Stimulated activated CD4-positive, alpha-beta T cell treated with anti-CD3 and anti-CD28 coated beads, TNF-alpha, amount 100 ng/mL, for 24 hours (primary cell): ENCODE results near the gene TSPAN9.

Experiments
- DNase-seq, 3 experiments: peaks; one replicate each; pipeline ENCODE4 v3.0.0-alpha.2; 2020; ENCODE audit warnings: low read depth in 3 of 3

TSPAN9 gene

DNA sequence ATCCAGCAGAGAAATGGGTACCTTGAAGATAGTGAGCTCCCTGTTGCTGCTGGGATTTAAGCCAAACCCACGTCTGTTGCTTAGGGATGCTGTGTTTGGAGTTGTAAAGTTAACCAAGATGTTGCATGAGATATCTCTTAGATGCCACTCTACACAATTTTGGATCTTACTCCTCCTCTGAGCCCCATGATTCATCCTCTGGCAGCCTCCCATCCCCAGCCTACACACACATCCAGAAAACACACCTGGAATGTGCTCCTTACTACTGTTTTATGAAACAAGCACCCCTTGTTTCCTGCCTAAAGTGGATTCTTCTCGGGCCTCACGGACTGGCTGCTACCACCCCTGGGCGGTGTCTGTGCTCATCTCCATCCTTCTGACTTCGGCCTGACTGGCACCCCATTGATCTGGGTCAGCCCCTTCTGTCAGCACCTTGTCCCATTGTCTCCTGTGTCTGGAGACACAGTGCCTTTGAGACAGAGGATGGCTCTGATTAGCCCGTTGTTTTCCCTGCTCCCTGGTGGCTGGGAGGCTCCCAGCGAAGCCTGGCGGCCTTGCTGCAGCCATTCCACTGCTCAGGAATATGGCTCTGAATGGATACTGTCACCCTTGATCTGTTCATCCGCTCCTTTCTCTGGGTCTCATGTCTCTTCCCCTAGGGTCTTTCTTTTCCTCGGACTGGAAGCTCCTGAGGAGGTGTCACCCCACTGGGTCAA lies 24.3 kb downstream of the TSPAN9 start:
- no peak for DNase-seq

DNA sequence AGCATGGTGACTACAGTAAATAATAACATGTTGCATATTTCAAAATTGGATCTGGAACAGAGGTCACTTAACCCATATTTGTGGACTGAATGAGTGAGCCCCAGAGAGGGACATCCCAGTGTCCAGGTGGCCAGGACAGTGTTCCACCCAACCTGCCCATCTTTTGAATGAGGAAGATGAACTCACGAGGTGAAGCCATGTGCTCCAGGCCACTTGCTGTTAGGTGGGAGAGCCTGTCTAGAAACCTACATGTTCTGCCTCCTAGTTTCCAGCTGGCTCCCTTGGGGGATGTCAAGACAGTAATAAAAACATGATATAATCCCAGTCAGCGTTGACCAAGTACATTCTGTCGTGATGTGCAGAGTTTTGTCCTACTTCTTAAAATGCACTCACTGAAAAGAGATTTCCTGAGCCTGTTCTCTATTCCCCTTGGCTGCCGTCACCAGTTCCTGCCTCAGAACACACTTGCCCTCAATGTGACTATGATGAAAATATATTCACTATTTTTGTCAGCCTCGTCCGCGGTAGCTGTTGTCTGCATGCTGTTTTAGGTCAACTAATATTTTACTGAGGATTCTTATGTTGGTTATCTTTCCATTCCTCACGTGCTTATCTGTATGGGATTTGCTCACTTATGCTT lies 25.7 kb downstream of the TSPAN9 start:
- DNase-seq = no peak

DNA sequence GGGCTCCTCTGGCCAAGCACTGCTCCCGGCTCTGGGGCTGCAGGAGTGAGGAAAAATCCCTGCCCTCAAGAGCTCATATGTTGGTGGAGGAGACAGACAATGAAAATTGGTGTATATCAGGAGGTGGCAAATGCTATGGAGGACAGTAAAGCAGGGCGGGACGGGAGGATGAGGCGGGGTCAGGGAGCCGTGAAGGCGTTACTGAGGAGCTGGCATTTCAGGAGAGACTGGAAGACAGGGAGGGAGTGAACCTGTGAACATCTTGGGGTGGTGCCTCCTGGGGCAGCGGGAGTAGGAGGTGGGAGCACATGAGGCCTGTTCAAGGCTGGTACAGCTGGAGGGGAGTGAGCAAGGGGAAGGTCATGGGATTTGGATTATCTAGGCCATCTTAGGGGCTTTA lies 26.6 kb downstream of the TSPAN9 start:
- no peak for DNase-seq

DNA sequence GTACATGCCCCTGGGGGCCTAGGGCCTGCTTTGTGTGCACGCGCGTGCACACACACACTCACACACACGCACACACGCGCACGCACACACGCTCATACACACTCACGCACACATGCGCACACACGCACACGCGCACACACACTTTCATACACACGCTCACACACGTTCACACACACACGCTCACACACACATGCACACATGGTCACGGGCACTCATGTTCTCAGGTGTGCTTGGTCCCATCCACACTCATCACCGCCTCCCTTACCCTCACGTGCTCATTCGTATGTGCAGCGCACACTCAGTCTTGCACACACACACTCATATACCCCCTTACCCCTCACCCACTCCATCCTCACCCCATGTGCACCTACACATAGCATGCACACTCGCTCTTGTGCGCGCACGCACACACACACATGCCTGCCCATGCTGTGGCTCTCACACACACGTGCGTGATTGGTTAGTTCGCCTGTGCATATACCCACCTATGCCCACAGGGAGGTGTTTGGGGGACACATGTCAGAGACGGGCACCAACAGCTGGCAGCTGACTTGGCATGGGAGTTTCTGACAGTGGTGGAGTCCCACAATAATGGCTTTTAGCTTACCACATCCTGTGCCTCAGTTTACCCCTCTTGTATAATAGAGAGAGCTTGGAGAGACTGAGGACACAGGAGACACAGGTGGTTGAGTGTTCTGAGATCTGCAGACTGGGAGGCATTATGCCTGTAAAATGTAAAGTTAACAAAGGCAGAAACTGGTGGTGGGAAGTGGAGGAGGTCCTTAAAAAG lies 28.7 kb downstream of the TSPAN9 start:
- DNase-seq = no peak

DNA sequence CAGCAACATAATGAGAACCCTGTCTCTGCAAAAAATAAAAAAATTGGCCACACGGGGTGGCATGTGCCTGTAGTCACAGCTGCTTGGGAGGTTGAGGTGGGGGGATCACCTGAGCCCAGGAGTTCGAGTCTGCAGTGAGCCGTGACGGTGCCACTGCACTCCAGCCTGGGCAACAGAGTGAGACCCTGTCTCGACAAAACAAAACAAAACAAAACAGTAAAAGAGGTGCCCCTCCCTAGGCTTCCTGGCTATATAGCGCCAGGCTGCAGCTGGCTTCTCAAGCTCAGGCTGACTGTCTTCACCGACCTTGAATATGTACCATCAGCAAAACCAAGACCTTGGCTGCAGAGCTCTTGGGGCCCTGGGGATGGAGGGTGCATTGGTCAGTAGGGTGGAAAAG lies 29.4 kb downstream of the TSPAN9 start:
- DNase-seq = no peak

DNA sequence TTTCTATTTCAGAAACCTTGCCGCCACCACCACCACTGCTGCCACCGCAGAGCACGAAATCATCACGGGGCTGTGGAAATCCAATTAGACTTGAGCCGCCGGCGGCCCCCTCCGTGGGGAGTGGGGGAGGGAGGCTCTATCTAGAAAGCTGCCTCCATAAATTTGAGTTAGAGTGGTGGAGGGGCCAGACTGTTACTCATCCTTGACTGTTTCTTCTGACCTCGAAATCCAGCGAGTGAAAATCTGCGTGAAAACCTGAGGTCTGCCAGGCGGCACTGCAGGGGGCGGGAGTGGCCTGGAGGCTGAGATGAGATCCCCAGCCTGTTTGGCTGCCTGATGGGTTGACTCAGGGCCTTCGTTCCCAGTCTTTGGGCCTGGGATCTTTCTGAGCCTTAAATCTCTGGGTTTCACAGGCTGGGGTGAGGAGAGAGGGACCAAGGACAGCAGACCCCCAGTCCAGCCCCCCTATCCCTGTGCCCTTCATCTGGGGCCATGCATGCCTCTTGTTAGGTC lies 29.9 kb downstream of the TSPAN9 start:
- no peak for DNase-seq

DNA sequence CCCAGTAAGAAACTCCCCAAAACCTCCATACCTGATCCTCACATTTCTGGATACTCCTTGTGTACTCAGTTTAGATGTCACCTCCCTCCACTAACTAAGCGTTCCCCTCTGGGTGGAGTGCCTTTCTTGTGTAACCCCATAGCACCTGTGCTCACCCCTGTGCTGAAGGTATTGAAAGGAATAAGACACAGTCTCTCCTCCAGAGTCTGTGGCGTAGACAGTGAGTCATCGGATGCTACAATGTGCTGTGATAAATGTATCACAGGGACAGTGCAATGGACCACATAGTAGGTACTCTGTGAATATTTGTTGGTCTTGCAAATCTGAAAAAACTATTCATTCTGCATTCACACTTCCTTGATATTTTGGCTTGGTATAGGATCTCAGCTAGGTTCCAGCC lies 30.8 kb downstream of the TSPAN9 start:
- no peak for DNase-seq

DNA sequence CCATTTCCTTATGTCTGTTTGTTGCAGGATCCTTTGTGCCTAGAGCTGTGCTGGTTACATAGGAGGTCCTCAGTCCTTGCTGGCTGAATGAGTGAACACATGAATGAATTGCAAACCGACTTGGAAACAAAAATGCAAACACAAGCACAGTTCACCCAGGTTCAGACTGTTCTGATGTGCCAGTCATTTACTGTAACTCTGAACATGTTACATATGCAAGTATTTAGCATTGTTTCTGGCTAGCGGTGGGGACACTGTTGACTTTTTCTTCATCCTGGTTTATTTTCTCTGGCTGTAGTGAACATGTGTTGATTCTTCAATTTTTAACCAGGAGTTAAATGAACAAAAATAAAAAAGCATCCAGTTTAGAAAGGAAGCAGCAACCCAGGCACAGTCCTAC lies 33.4 kb downstream of the TSPAN9 start:
- no peak for DNase-seq

DNA sequence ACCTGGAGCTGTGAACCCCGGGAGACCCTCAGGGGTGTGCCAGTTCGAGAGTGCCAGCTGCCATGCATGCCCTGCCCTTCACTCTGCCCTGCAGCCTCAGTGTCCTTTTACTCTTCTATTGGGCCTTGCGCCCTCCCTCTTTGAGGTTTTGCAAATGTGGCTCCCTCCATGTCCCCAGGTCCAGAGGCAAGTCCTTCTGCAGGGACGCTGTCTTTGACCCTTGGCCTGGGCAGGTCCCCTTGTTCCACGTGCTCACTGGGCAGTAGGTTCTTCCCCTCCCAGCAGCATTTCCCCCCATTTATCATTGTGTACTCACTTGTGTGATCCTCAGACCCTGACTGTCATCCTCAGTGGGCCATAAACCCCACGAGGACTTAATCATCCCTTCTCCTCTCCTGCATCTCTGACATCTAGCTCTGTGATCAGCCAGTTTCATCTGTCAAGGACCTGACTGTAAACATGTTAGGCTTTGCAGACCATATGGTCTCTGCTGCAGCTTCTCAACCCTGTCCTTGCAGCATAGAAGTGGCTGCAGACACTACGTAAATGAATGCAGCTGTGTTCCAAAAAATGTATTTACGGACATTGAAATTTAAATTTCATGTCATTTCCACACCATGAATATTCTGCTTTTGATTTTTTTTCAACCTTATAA lies 36.6 kb downstream of the TSPAN9 start:
- DNase-seq = no peak

DNA sequence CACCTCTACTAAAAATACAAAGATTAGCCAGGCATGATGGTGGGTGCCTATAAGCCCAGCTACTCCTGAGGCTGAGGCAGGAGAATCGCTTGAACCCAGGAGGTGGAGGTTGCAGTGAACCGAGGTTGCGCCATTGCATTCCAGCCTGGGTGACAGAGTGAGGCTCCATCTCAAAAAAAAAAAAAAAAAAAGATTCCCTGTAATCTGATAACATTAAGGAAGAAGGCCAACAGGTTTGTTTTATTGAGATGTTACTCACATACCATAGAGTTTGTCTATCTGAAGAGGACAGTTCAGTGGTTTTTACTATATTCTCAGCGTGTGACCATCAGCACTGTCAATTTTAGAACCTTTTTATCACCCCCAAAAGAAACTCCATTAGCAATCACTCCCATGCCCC lies 37.5 kb downstream of the TSPAN9 start:
- DNase-seq = no peak

DNA sequence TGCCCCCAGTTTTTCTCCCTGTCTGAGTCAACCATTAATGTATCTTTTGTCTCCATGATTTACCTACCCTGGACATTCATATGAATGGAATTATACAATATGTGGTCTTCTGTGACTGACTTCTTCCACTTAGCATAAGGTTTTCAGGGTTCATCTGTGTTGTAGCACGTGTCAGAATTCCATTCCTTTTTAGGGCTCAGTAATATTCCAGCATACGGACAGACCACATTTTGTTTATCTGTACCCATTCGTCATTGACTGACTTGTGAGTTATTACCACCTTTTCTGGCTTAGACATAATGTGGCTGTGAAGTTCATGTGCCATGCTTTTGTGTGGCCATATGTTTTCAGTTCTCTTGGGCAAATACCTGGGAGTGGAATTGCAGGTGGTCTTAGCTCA lies 37.9 kb downstream of the TSPAN9 start:
- no peak for DNase-seq

DNA sequence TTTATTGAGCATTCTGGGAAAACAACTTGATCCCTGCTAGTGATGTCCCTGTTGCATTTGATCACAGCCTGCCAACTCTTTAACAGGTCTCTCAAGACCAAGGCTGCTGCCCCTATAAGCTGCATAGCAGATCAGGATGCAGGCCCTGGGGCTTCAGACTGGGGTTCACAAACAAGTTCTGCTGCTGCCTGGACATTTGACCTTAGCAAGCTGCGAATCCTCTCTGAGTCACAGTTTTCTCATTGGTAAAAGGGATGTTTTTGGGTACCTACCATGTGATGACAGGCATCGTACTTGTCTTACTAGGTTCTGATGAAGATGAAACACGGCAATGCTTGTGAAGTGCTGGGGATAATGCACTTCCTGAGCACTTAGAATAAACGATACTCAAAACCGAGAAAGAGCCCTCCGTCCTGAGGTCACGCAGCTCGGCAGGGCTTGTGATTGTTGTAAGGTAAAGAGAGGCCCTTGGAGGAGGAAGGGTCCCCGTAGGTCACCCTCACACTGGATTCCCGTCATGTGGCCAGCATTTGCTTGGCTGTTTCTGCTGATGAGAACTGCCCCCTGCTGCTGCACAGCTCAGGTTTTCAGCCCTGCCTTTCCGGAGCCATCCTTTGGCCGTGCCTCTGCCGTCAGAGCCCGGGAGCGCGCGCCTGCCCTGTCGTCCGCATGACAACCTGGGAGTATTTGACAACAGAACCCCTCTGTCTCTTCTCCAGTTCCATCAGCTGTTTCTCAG lies 39.1 kb downstream of the TSPAN9 start:
- no peak for DNase-seq

DNA sequence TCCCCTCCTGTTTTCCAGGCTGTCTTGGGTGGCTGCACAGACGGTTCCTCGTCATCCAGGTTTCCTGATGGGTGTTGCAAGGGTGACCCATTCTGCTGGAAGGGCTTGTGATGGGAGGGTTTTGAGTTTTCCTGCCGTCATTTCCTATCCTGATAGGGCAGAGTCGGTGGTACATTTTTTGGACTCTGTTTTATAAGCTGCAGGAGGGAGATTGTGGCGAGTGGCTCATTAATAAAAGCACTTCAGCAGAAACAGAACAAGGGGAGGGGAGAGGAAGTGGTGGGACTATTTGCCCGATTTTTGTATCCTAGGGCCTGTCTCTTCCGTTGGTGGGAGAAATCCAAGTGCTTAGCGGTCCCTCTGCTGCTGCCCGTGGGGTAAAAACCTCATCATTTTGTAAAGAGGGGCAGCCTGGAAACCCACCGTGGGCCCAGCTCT lies 40.0 kb downstream of the TSPAN9 start:
- DNase-seq = no peak

DNA sequence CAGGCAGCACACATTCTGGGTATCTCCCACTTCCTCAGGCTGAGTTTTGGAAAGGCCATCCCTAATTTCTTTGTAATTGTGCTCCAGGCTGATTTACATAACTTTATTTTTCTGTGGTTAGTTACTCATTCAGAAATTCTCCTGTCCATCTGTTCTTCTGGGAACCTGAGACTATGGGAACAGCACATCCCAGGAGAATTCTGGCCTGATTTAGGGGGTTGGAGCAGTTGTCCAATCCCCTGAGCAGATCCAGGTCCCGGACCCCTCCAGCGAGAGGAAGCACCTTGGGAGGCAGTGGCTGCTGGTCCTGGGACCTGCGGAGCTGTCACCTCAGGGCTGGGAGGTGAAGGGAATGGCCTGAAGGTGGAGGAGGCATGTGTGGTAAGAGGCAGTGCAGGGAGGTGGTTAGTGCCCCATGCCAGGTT lies 40.4 kb downstream of the TSPAN9 start:
- no peak for DNase-seq

DNA sequence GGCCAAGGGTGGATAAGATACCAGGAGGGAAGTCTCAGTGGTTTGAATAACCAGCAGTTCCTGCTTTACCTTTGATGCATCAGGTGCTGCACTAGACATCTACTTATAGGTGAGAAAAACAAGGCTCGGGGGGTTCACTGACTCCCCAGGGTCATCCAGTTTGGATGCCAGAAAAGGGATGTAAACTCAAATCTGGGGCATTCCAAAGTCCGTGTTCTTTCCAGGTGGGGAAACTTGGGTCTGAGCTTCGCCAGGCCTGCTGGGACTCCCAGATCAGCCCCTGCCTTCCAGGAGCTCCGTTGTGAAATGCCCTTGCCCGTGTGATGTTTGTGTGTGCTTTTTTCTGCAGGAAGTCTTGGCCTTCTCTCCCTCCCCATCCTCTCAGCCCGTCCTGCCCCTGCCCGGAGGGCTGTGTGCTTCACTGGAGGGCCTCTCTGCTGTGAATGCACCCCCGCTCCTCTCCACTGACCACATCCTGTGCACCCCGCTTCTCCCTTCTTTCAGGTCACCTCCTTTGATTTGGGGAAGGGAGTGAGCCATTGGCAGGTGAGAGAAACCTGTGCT lies 42.1 kb downstream of the TSPAN9 start:
- DNase-seq = no peak

DNA sequence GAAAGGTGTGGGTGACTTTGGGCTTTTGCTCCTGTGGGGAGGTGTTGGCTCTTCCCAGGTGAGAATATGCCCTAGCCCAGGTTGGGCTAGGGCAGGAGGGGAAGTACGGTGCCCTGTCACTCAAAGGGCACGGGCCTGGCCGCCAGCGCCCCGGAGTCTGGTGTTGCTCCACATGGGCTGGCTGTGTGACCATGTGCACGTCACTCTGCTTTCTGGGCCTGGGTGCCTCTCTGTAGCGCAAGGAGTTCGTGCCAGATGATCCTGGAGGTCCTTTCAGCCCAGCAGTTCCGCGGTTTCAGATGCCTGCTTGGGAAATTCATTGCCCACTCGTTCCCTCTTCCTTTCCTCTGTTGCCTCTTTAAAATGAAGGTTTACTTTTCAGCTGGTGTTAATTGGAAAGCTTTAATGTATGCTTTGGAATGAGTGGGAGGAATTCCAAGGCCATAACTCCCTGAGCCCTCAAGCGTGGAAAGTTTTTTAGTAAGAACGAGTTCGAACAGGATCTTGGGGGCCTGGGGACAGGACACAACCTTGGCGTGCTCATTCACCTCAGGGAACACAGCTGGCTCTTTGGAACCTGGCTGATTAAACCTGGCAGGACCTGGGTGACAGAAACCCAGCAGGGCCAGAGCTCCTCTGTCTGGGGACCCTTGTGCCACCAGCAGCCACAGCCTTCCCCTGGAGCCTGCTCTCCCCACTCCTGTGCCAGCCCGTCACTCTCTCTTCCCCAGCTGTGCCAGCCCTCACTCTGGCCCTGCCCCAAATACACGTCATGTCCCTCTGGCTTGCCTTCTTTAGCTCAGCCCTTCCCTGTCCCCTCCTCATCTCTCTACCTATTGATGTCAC lies 42.8 kb downstream of the TSPAN9 start:
- no peak for DNase-seq

DNA sequence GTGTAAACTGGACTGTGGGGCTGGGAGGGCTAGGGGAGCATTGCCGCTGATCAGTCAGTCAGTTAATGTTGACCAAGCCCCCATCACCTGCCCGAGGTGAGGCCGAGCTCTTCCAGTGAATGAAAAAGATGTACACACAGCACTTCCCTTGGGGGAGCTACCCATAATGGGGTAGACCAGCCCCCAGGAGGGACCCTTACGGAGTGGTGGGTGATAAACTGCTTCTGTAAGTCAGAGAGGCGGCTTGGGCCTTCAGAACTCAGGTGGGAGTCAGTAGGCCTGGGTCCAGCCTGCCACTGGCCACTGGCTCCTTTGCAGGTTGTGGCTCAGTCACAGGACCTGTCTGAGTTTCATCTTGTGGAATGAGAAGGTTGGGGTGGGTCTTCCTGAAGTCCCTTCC lies 43.5 kb downstream of the TSPAN9 start:
- DNase-seq = no peak

DNA sequence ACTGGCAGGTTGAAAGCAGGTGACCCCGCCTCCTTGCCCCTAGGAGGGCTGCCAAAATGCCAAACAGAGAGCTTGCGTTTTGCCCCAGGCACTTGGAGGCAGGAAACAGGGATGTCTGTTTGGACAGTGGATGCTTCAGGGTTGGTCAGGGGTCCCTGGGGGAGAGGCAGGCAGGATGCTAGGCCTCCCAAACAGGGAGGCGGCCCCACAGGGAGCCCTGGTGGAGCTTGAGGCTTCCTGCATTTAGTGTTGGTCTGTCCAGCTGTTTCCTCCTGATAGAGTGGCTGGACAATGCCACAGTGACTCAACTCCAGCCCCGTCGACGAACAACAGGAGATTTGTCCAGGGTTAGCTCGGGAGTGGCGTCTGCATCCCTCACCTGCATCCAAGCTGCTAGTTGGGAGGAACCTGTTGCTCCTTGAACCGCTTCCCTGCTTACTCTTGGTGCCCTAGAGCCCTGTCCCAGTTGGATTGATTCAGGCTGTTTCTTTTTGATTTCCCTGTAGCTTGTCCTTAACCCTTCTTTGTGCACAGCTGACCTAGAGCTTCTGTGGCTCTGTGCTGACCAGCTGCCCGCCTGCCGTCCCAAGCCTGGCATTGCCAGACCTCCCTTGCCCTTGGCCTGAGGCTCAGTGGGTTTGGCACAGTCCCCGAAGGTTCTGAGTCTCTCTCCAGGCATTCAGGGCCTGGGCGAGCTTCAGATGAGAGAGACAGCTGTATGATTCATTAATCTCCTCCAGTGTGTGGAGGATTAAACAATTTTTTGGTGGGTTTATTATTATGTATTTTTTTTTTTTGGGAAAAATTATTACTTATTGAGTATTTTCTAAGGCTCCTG lies 45.9 kb downstream of the TSPAN9 start:
- no peak for DNase-seq

DNA sequence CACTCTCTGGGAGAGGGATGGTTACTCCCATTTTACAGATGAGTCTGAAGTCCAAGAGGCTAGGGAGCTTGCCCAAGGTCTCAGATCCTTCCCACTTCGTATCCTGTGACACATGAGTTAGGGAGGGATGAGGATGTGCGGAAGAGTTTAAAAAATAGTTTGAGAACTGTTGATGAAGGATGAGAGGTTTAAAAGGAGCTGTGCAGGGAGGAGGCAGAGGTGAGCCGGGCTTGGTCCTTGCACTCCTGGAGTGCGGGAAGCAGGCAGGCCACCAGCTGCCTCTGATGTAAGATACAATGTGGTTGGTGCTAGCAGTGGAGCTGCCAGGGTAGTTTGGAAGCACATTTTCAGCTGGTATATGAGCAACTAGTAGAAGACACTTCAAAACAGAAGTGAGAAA lies 46.5 kb downstream of the TSPAN9 start:
- DNase-seq = no peak
